PC-9 (cell line): Measurements from ENCODE around the gene LRMDA. TPM values are rescaled to one million over a fixed set of nuclear protein-coding genes. Genes with fewer than 3 reads are reported as not detected.

Experiments
- BruUV-seq: library from RNA; stranded (reverse); fragments of 400-500 nt; replicated peaks from 2 replicates; lab custom pipeline; 2021; lab: Mats Ljungman, UMichigan
- CTCF ChIA-PET: fragments of 300-600 bp; sonication (Branson Sonifier 250); formaldehyde crosslinking; loops from one replicate; lab custom pipeline; 2022; ENCODE audit warnings: antibody characterized with exemption; lab: Charles Lee
- POLR2A ChIA-PET: fragments of 300-600 bp; sonication (Branson Sonifier 250); formaldehyde crosslinking; loops from one replicate; lab custom pipeline; 2022; ENCODE audit warnings: antibody characterized with exemption; ENCODE audit not compliant: unreplicated experiment; lab: Charles Lee
- DNase-seq, 2 experiments: peaks; one replicate each; pipeline versions ENCODE4 v3.0.0 to v3.0.0-alpha.2; 2015 to 2022; ENCODE audit warnings: mixed read lengths in 1 of 2
- H2AFZ ChIP-seq: fragments of 200-600 bp; sonication (generic); 2 replicates; pipeline ENCODE4 v1.8.1; 2017; ENCODE audit warnings: antibody characterized with exemption
- H3F3A ChIP-seq: fragments of 200-600 bp; sonication (generic); 2 replicates; pipeline ENCODE4 v1.8.1; 2017; ENCODE audit warnings: antibody characterized with exemption, mild to moderate bottlenecking, low read depth; ENCODE audit not compliant: insufficient read depth
- H3K27ac ChIP-seq: fragments of 200-600 bp; sonication (generic); 2 replicates; pipeline ENCODE4 v1.6.1; 2016; ENCODE audit warnings: mixed run types
- H3K27me3 ChIP-seq: fragments of 200-600 bp; sonication (generic); 2 replicates; pipeline ENCODE4 v1.6.1; 2016; ENCODE audit warnings: low read depth, mixed run types; ENCODE audit not compliant: insufficient read depth
- H3K36me3 ChIP-seq: fragments of 200-600 bp; sonication (generic); 2 replicates; pipeline ENCODE4 v1.6.1; 2016; ENCODE audit warnings: low read depth, mixed run types
- H3K4me1 ChIP-seq: fragments of 200-600 bp; sonication (generic); replicated peaks from 2 replicates; pipeline ENCODE4 v1.6.1; 2016; ENCODE audit warnings: mixed run types; ENCODE audit not compliant: insufficient read depth
- H3K4me2 ChIP-seq: fragments of 200-600 bp; sonication (generic); 2 replicates; pipeline ENCODE4 v1.6.1; 2017; ENCODE audit warnings: mixed run types
- H3K4me3 ChIP-seq: fragments of 200-600 bp; sonication (generic); 2 replicates; pipeline ENCODE4 v1.6.1; 2016; ENCODE audit warnings: mixed run types
- H3K79me2 ChIP-seq: fragments of 200-600 bp; sonication (generic); 2 replicates; pipeline ENCODE4 v1.6.1; 2017; ENCODE audit warnings: low read depth, mixed run types
- H3K9me2 ChIP-seq: fragments of 200-600 bp; sonication (generic); 2 replicates; pipeline ENCODE4 v1.8.1; 2017; ENCODE audit warnings: mild to moderate bottlenecking; ENCODE audit not compliant: insufficient read depth
- H3K9me3 ChIP-seq: fragments of 200-600 bp; sonication (generic); 2 replicates; pipeline ENCODE4 v1.8.1; 2016; ENCODE audit warnings: low read depth; ENCODE audit not compliant: insufficient read depth
- H4K20me1 ChIP-seq: fragments of 200-600 bp; sonication (generic); 2 replicates; pipeline ENCODE4 v1.8.1; 2017; ENCODE audit not compliant: insufficient read depth
- CTCF ChIP-seq: fragments of 200-600 bp; sonication (generic); conservative IDR thresholded peaks from 2 replicates; pipeline ENCODE4 v1.6.1; 2017; ENCODE audit warnings: mixed run types, antibody characterized with exemption, mild to moderate bottlenecking, moderate library complexity
- EZH2 ChIP-seq: fragments of 200-600 bp; sonication (generic); IDR thresholded peaks from 2 replicates; pipeline ENCODE4 v1.8.0; 2017; ENCODE audit warnings: antibody characterized with exemption, low read depth
- intact Hi-C: fragments of 100-400 bp; cut with micrococcal nuclease; formaldehyde crosslinking; loops from one replicate; pipeline ENCODE4 v1.10.0; 2022; ENCODE audit not compliant: unreplicated experiment
- total RNA-seq: library from RNA; stranded (reverse); gene quantifications from 2 replicates; pipeline ENCODE4 v1.2.3, GENCODE V29; 2021

Gene LRMDA
- total RNA-seq, 1 experiment from 2014 or later = not detected

- no peaks in the 10 kb centered on the region for H3F3A ChIP-seq
- no peaks in the 10 kb centered on the region for H3K9me2 ChIP-seq
- H3K27ac ChIP-seq = no peak overlapping the region
- no peak for DNase-seq
- no peaks in the 10 kb centered on the region for H3K79me2 ChIP-seq
- no peaks in the 10 kb centered on the region for H3K27me3 ChIP-seq
- H3K9me3 ChIP-seq = no peaks in the 10 kb centered on the region
- H4K20me1 ChIP-seq = no peaks in the 10 kb centered on the region
- no peak overlapping the region for H3K4me2 ChIP-seq
- H3K4me1 ChIP-seq = no peaks in the 10 kb centered on the region
- no peaks in the 10 kb centered on the region for H3K36me3 ChIP-seq
- TF ChIP-seq EZH2 (no peak), CTCF (no peak)
- ChIA-PET CTCF (no interaction called here), POLR2A (no interaction called here)
- intact Hi-C loops = loop anchor here (10.0 kb wide), 1 partner anchor 520 kb away; the partner anchor contains the start of gene ZNF503
- no TSS peak for BruUV-seq
- H2AFZ ChIP-seq = no peak overlapping the region
- no peak overlapping the region for H3K4me3 ChIP-seq
Measured at GRCh38 chr10:75924309-75924902, 493.0 kb downstream of the LRMDA start.

- no TSS peak for BruUV-seq
- CTCF ChIA-PET = no interaction called here
Measured at GRCh38 chr10:75925999-75926398, 494.6 kb downstream of the LRMDA start.

GRCh38 chr10:75926763-75927162, 495.3 kb downstream of the LRMDA start:
- no peak overlapping the region for H3K4me2 ChIP-seq
- no peak overlapping the region for H3K27ac ChIP-seq
- no peaks in the 10 kb centered on the region for H3K36me3 ChIP-seq
- H2AFZ ChIP-seq = no peak overlapping the region
- peak; percentile 3 to 38 for DNase-seq
- no peaks in the 10 kb centered on the region for H3K79me2 ChIP-seq
- H3K4me1 ChIP-seq = no peaks in the 10 kb centered on the region
- no peaks in the 10 kb centered on the region for H3F3A ChIP-seq
- no peaks in the 10 kb centered on the region for H3K27me3 ChIP-seq
- no peaks in the 10 kb centered on the region for H3K9me3 ChIP-seq
- ChIA-PET CTCF (no interaction called here), POLR2A (no interaction called here)
- H4K20me1 ChIP-seq = no peaks in the 10 kb centered on the region
- H3K9me2 ChIP-seq = no peaks in the 10 kb centered on the region
- no peak overlapping the region for H3K4me3 ChIP-seq
- no TSS peak for BruUV-seq
- intact Hi-C loops = loop anchor here (10.0 kb wide), 1 partner anchor 522 kb away; the partner anchor contains the start of gene ZNF503
- peak; percentile 71 for TF ChIP-seq CTCF
- TF ChIP-seq EZH2 = no peak

More at GRCh38 chr10:75925999-75926398, 494.6 kb downstream of the LRMDA start:
- no peak overlapping the region for H3K27ac ChIP-seq
- H3K27me3 ChIP-seq = no peaks in the 10 kb centered on the region
- POLR2A ChIA-PET = no interaction called here
- H3K4me2 ChIP-seq = no peak overlapping the region
- no peaks in the 10 kb centered on the region for H3K4me1 ChIP-seq
- no peaks in the 10 kb centered on the region for H3K79me2 ChIP-seq
- H3K4me3 ChIP-seq = no peak overlapping the region
- no peaks in the 10 kb centered on the region for H3K9me3 ChIP-seq
- no peaks in the 10 kb centered on the region for H3F3A ChIP-seq
- intact Hi-C loops = loop anchor here (10.0 kb wide), 1 partner anchor 521 kb away; the partner anchor contains the start of gene ZNF503
- no peaks in the 10 kb centered on the region for H3K36me3 ChIP-seq
- no peaks in the 10 kb centered on the region for H4K20me1 ChIP-seq
- H3K9me2 ChIP-seq = no peaks in the 10 kb centered on the region
- no peak for TF ChIP-seq EZH2
- no peak for TF ChIP-seq CTCF
- H2AFZ ChIP-seq = no peak overlapping the region
- no peak for DNase-seq
